Keratinocyte (primary cell): ENCODE data around the gene UFM1. TPM values are rescaled to one million over a fixed set of nuclear protein-coding genes. Genes with fewer than 3 reads are reported as not detected.
"Not testable (repeated sequence)": the region's sequence is repeated elsewhere in the genome, so short reads cannot be mapped to it uniquely, and the experiment has no call there.

Experiments used
- DNase-seq: peaks from one replicate; pipeline ENCODE4 v3.0.0-alpha.2; 2011; ENCODE audit warnings: low read depth, missing footprints, low spot score
- FAIRE-seq: peaks from 2 replicates; lab custom pipeline; 2011; peaks lifted over from hg19 to GRCh38; lab: Jason Lieb, UNC
- H2AFZ ChIP-seq: 2 replicates; pipeline ENCODE4 v1.6.0; 2012; ENCODE audit warnings: low read length, control low read depth, inconsistent platforms; ENCODE audit not compliant: control insufficient read depth
- H3K27ac ChIP-seq: 2 replicates; pipeline ENCODE4 v1.5.1; 2011; ENCODE audit warnings: low read length; ENCODE audit not compliant: control insufficient read depth, insufficient read depth
- H3K27me3 ChIP-seq: 3 replicates; pipeline ENCODE4 v1.6.0; 2011; ENCODE audit warnings: low read length; ENCODE audit not compliant: control insufficient read depth, insufficient read depth; ENCODE audit errors: extremely low read depth
- H3K36me3 ChIP-seq, 2 experiments: 2 replicates in 1 of 2; 3 replicates in 1 of 2; pipeline ENCODE4 v1.5.1; 2011; ENCODE audit warnings: low read length in 2 of 2, mild to moderate bottlenecking in 1 of 2; ENCODE audit not compliant: control insufficient read depth in 2 of 2, insufficient read depth in 2 of 2; ENCODE audit errors: extremely low read depth in 1 of 2
- H3K4me1 ChIP-seq: 3 replicates; pipeline ENCODE4 v1.5.1; 2011; ENCODE audit warnings: low read length; ENCODE audit not compliant: control insufficient read depth, insufficient read depth; ENCODE audit errors: extremely low read depth
- H3K4me2 ChIP-seq: 3 replicates; pipeline ENCODE4 v1.6.0; 2011; ENCODE audit warnings: low read depth, low read length; ENCODE audit not compliant: control insufficient read depth, insufficient read depth; ENCODE audit errors: extremely low read depth
- H3K4me3 ChIP-seq, 3 experiments: fragments of 200-600 bp in 1 of 3; sonication (generic) in 1 of 3; 2 replicates in 2 of 3; 3 replicates in 1 of 3; pipeline ENCODE4 v1.5.1; 2011 to 2016; ENCODE audit warnings: low read length in 3 of 3, mild to moderate bottlenecking in 3 of 3, control low read depth in 2 of 3, inconsistent platforms in 1 of 3, low read depth in 1 of 3, mixed read lengths in 1 of 3, mixed run types in 1 of 3, moderate library complexity in 1 of 3; ENCODE audit not compliant: control insufficient read depth in 2 of 3, insufficient read depth in 2 of 3; ENCODE audit errors: extremely low read depth in 1 of 3
- H3K79me2 ChIP-seq: 2 replicates; pipeline ENCODE4 v1.6.0; 2012; ENCODE audit warnings: low read length; ENCODE audit not compliant: control insufficient read depth, insufficient read depth
- H3K9ac ChIP-seq: 3 replicates; pipeline ENCODE4 v1.6.0; 2011; ENCODE audit warnings: low read length; ENCODE audit not compliant: control insufficient read depth, insufficient read depth; ENCODE audit errors: extremely low read depth
- H3K9me1 ChIP-seq: 3 replicates; pipeline ENCODE4 v1.6.0; 2011; ENCODE audit warnings: low read length; ENCODE audit not compliant: control insufficient read depth, insufficient read depth; ENCODE audit errors: extremely low read depth
- H3K9me3 ChIP-seq: 2 replicates; pipeline ENCODE4 v1.5.1; 2012; ENCODE audit warnings: low read depth, low read length; ENCODE audit not compliant: control insufficient read depth
- H4K20me1 ChIP-seq: 3 replicates; pipeline ENCODE4 v1.6.0; 2011; ENCODE audit warnings: low read length; ENCODE audit not compliant: control insufficient read depth, insufficient read depth; ENCODE audit errors: extremely low read depth
- EZH2 ChIP-seq: IDR thresholded peaks from one replicate; pipeline ENCODE4 v1.6.1; 2012; ENCODE audit warnings: inconsistent platforms, mild to moderate bottlenecking, low read length, moderate library complexity
- dilution Hi-C: fragments of 300-500 bp; cut with MboI; formaldehyde crosslinking; loops from one replicate; pipeline ENCODE4 v1.7.0; 2020; ENCODE audit warnings: low sequenced_read_pairs; ENCODE audit not compliant: extremely low pct_ligation_motif_present
- polyA plus RNA-seq, 5 experiments: library from polyadenylated mRNA; depleted of rRNA in 3 of 5; stranded (reverse) in 3 of 5; stranded (forward) in 1 of 5; unstranded in 1 of 5; fragments of >200 nt; gene quantifications; 1 replicate in 1 of 5; 2 replicates in 3 of 5; 3 replicates in 1 of 5; pipeline versions ENCODE4 v1.2.1 to v1.2.3, GENCODE V29; 2011 to 2012; ENCODE audit warnings: missing spikeins in 2 of 5, low read depth in 1 of 5, low replicate concordance in 1 of 5
- TF ChIP-seq, protein P1 (sequence below), 3 experiments: IDR thresholded peaks in 1 of 3; conservative IDR thresholded peaks in 1 of 3; optimal IDR thresholded peaks in 1 of 3; 2 replicates in 2 of 3; 3 replicates in 1 of 3; pipeline versions ENCODE3 to v1.5.1; 2011; ENCODE audit warnings: low read length in 3 of 3, mild to moderate bottlenecking in 3 of 3, moderate library complexity in 2 of 3, control low read depth in 1 of 3, inconsistent platforms in 1 of 3; ENCODE audit not compliant: insufficient read depth in 2 of 3; ENCODE audit errors: extremely low read depth in 1 of 3

The UFM1 gene
- polyA plus RNA-seq, 1 donor (not counting 4 experiments of a cell fraction or from before 2014, with no cell fraction given): 67.1 TPM

DNA sequence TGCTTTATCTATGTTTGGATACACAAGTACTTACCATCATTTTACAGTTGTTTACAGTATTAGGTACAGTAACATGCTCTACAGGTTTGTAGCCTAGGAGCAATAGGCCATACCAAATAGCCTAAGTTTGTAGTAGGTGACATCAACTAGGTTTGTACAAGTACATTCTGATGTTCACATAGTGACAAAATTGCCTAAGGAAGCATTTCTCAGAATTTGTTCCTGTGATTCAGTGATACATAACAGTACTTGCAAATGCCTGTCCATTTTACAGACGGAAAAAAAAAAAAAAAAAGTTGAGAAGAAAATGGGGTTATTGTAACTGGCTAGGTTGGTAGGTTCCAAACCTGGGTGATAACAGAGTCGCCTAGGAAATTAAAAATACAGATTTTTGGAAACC lies 13.6 kb downstream of the UFM1 start:
- no peak for DNase-seq
- peaks cover 11% of the 10 kb centered on the region for H3K4me1 ChIP-seq
- H3K9me1 ChIP-seq: no peaks in the 10 kb centered on the region
- H3K9ac ChIP-seq: no peak overlapping the region
- H3K79me2 ChIP-seq: no peaks in the 10 kb centered on the region
- H3K36me3 ChIP-seq: peaks cover 4 to 20% of the 10 kb centered on the region in 2 experiments
- H2AFZ ChIP-seq: no peak overlapping the region
- H4K20me1 ChIP-seq: no peaks in the 10 kb centered on the region
- no peak overlapping the region for H3K4me2 ChIP-seq
- dilution Hi-C loops: no loop called here
- no peaks in the 10 kb centered on the region for H3K27me3 ChIP-seq
- no peak for FAIRE-seq
- no peak overlapping the region for H3K4me3 ChIP-seq
- no peaks in the 10 kb centered on the region for H3K9me3 ChIP-seq
- no peak overlapping the region for H3K27ac ChIP-seq
- no peak for TF ChIP-seq EZH2
- TF ChIP-seq, protein P1, sequence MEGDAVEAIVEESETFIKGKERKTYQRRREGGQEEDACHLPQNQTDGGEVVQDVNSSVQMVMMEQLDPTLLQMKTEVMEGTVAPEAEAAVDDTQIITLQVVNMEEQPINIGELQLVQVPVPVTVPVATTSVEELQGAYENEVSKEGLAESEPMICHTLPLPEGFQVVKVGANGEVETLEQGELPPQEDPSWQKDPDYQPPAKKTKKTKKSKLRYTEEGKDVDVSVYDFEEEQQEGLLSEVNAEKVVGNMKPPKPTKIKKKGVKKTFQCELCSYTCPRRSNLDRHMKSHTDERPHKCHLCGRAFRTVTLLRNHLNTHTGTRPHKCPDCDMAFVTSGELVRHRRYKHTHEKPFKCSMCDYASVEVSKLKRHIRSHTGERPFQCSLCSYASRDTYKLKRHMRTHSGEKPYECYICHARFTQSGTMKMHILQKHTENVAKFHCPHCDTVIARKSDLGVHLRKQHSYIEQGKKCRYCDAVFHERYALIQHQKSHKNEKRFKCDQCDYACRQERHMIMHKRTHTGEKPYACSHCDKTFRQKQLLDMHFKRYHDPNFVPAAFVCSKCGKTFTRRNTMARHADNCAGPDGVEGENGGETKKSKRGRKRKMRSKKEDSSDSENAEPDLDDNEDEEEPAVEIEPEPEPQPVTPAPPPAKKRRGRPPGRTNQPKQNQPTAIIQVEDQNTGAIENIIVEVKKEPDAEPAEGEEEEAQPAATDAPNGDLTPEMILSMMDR (optimal IDR thresholded peaks at IDR 0.05 in 1 of 3, IDR thresholded peaks at IDR 0.05 in 1 of 3, conservative IDR thresholded peaks at IDR 0.05 in 1 of 3; ENCODE audit: extremely low read depth in 1 of 3, insufficient read depth in 2 of 3, low read length in 3 of 3): no peak

DNA sequence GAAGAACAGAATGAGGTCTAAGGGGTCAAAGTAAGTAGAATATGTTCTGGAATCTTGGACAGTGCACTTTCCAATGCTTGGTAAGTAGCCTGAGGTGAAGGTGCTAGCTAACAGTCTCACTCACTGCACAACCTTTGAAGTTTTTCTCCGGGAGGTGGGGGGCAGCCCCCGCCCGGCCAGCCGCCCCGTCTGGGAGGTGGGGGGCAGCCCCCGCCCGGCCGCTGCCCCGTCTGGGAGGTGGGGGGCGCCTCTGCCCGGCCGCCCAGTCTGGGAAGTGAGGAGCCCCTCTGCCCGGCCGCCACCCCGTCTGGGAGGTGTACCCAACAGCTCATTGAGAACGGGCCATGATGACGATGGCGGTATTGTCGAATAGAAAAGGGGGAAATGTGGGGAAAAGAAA lies 14.1 kb downstream of the UFM1 start:
- H3K27ac ChIP-seq, H3K27me3 ChIP-seq, H3K79me2 ChIP-seq, H3K4me2 ChIP-seq, H4K20me1 ChIP-seq, H2AFZ ChIP-seq, H3K4me3 ChIP-seq, dilution Hi-C loops, H3K9me3 ChIP-seq, H3K9me1 ChIP-seq, FAIRE-seq, DNase-seq, H3K9ac ChIP-seq: not testable (repeated sequence)
- Histone ChIP-seq H3K36me3 (peaks cover 4 to 19% of the 10 kb centered on the region in 2 experiments), H3K4me1 (peaks cover 11% of the 10 kb centered on the region)

DNA sequence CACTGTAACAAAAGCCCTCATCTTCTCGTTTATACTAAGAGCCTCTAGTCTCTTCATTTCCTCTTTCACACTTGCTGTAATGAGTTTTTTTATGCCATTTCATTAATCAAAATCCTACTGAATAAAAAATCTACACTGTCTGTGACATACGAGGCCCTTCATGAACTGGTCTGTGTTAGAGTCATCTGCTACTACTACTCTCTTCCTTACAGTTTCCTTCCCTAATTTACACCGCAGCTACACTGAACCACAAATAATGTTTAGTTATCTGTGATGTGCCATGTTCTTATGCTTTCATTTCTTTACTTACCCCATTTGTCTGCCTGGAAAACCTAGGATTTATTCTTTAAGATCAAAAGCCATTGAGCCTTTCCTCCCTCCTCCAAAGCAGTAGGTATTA lies 16.0 kb downstream of the UFM1 start:
- Histone ChIP-seq H2AFZ (no peak overlapping the region), H3K4me3 (no peak overlapping the region), H3K9me1 (no peaks in the 10 kb centered on the region), H3K79me2 (no peaks in the 10 kb centered on the region), H3K9ac (no peak overlapping the region), H3K4me2 (no peak overlapping the region), H3K27ac (no peak overlapping the region), H3K36me3 (peaks cover 4 to 15% of the 10 kb centered on the region in 2 experiments), H3K9me3 (no peaks in the 10 kb centered on the region), H4K20me1 (no peaks in the 10 kb centered on the region), H3K27me3 (no peaks in the 10 kb centered on the region), H3K4me1 (peaks cover 11% of the 10 kb centered on the region)
- FAIRE-seq (no peak), DNase-seq (no peak)
- TF ChIP-seq, protein P1 (optimal IDR thresholded peaks at IDR 0.05 in 1 of 3, IDR thresholded peaks at IDR 0.05 in 1 of 3, conservative IDR thresholded peaks at IDR 0.05 in 1 of 3; ENCODE audit: extremely low read depth in 1 of 3, insufficient read depth in 2 of 3, low read length in 3 of 3): no peak
- TF ChIP-seq EZH2: no peak
- dilution Hi-C loops: no loop called here
